Neural cell (in vitro differentiated cells): ENCODE data around the gene TFB1M. TPM values are rescaled to one million over a fixed set of nuclear protein-coding genes. Genes with fewer than 3 reads are reported as not detected.

ENCODE experiments used
- H2AFZ ChIP-seq: fragments of 200-600, 300-800 bp; sonication (generic), shearing (Covaris generic); 2 replicates; pipeline ENCODE4 v1.6.0; 2014; ENCODE audit warnings: low read depth, mild to moderate bottlenecking, antibody characterized with exemption, low read length, moderate library complexity
- H3F3A ChIP-seq: fragments of 200-600 bp; shearing (Covaris generic); 2 replicates; pipeline ENCODE4 v1.6.1; 2016; ENCODE audit warnings: mild to moderate bottlenecking, moderate library complexity, mixed read lengths, antibody characterized with exemption, low read length; ENCODE audit not compliant: insufficient read depth, poor library complexity, severe bottlenecking
- H3K27ac ChIP-seq: fragments of 200-600, 300-800 bp; sonication (generic), shearing (Covaris generic); 2 replicates; pipeline ENCODE4 v1.5.1; 2014; ENCODE audit warnings: mild to moderate bottlenecking, low read length, moderate library complexity
- H3K27me3 ChIP-seq: fragments of 300-800, 200-600 bp; sonication (generic), shearing (Covaris generic); 2 replicates; pipeline ENCODE4 v1.6.0; 2014; ENCODE audit warnings: mild to moderate bottlenecking, low read depth, low read length, moderate library complexity; ENCODE audit not compliant: insufficient read depth
- H3K36me3 ChIP-seq: fragments of 300-800, 200-600 bp; sonication (generic), shearing (Covaris generic); 2 replicates; pipeline ENCODE4 v1.5.1; 2014; ENCODE audit warnings: mild to moderate bottlenecking, antibody characterized with exemption, low read length, moderate library complexity; ENCODE audit not compliant: insufficient read depth
- H3K4me2 ChIP-seq: fragments of 300-800, 200-600 bp; sonication (generic), shearing (Covaris generic); 2 replicates; pipeline ENCODE4 v1.6.0; 2014; ENCODE audit warnings: mild to moderate bottlenecking, low read length
- H3K4me3 ChIP-seq: fragments of 300-800, 200-600 bp; sonication (generic), shearing (Covaris generic); 2 replicates; pipeline ENCODE4 v1.5.1; 2014; ENCODE audit warnings: mild to moderate bottlenecking, low read length, moderate library complexity
- H3K79me2 ChIP-seq: fragments of 200-600 bp; shearing (Covaris generic); replicated peaks from 2 replicates; pipeline ENCODE4 v1.6.0; 2014; ENCODE audit warnings: mild to moderate bottlenecking, low read length, moderate library complexity; ENCODE audit not compliant: insufficient read depth
- H3K9ac ChIP-seq: fragments of 300-800, 200-600 bp; sonication (generic), shearing (Covaris generic); 2 replicates; pipeline ENCODE4 v1.6.1; 2016; ENCODE audit warnings: mild to moderate bottlenecking, low read length, mixed read lengths
- H3K9me2 ChIP-seq: fragments of 200-600 bp; shearing (Covaris generic); 2 replicates; pipeline ENCODE4 v1.6.1; 2016; ENCODE audit warnings: mild to moderate bottlenecking, low read length, mixed read lengths; ENCODE audit not compliant: insufficient read depth
- H3K9me3 ChIP-seq: fragments of 200-600, 300-800 bp; sonication (generic), shearing (Covaris generic); 2 replicates; pipeline ENCODE4 v1.6.1; 2016; ENCODE audit warnings: mild to moderate bottlenecking, mixed run types, low read length, moderate library complexity, mixed read lengths
- H4K20me1 ChIP-seq: fragments of 200-600 bp; shearing (Covaris generic); 2 replicates; pipeline ENCODE4 v1.6.1; 2016; ENCODE audit warnings: mild to moderate bottlenecking, mixed run types; ENCODE audit not compliant: insufficient read depth
- EP300 ChIP-seq: fragments of 450-650 bp; conservative IDR thresholded peaks from 2 replicates; pipeline ENCODE4 v1.6.1; 2014; ENCODE audit warnings: antibody characterized with exemption, mild to moderate bottlenecking, moderate library complexity; ENCODE audit not compliant: poor library complexity, severe bottlenecking
- EZH2 ChIP-seq: fragments of 200-600, 300-800 bp; shearing (Covaris generic), sonication (generic); IDR thresholded peaks from 2 replicates; pipeline ENCODE4 v1.6.1; 2014; ENCODE audit warnings: antibody characterized with exemption, low read length, borderline replicate concordance, mild to moderate bottlenecking; ENCODE audit not compliant: insufficient read depth, poor library complexity, severe bottlenecking
- MXI1 ChIP-seq: fragments of 450-650 bp; conservative IDR thresholded peaks from 2 replicates; pipeline ENCODE4 v1.6.1; 2014; ENCODE audit warnings: antibody characterized with exemption, mild to moderate bottlenecking; ENCODE audit not compliant: poor library complexity, severe bottlenecking
- POLR2AphosphoS5 ChIP-seq: IDR thresholded peaks from 2 replicates; pipeline ENCODE4 v1.6.1; 2012
- RAD21 ChIP-seq: fragments of 450-650 bp; conservative IDR thresholded peaks from 2 replicates; pipeline ENCODE4 v1.6.1; 2014; ENCODE audit warnings: antibody characterized with exemption, mild to moderate bottlenecking, moderate library complexity
- SMC3 ChIP-seq: fragments of 450-650 bp; conservative IDR thresholded peaks from 2 replicates; pipeline ENCODE4 v1.6.1; 2014; ENCODE audit warnings: antibody characterized with exemption, mild to moderate bottlenecking, moderate library complexity; ENCODE audit not compliant: poor library complexity
- TAF1 ChIP-seq: IDR thresholded peaks from 2 replicates; pipeline ENCODE4 v1.6.1; 2012; ENCODE audit warnings: low read depth
- polyA plus RNA-seq: library from polyadenylated mRNA; depleted of rRNA; stranded (reverse); fragments of >200 nt; gene quantifications from 2 replicates; pipeline ENCODE4 v1.2.3, GENCODE V29; 2014
- TF ChIP-seq, protein P1 (sequence below): IDR thresholded peaks from 2 replicates; pipeline ENCODE4 v1.6.1; 2012; ENCODE audit warnings: borderline replicate concordance
- TF ChIP-seq, protein P2 (sequence below): fragments of 450-650 bp; IDR thresholded peaks from 2 replicates; pipeline ENCODE4 v1.5.1; 2014; ENCODE audit warnings: antibody characterized with exemption, mild to moderate bottlenecking, moderate library complexity; ENCODE audit not compliant: poor library complexity, severe bottlenecking

TFB1M gene
- polyA plus RNA-seq, 1 donor from 2014 or later, result 15.5 TPM

DNA sequence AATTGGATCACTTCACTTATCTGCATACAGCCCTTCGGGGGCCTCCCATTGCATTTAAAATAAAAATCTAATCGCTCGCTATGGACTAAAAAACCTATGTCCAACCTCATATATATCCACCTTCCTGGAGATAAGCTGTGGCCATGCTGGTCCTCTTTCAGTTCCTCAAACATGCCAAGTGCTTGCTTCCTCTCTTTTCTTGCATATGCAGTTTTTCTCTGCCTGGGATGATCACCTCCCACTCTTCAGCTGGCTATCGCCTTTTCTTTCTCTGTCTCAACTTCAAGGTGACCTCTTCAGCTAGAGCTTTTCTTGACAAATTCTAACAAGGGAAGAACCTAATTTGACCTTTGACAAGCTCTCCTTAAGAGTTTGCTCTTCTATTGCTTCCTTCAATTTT lies 5.6 kb upstream of the TFB1M start:
- Histone ChIP-seq H3K79me2 (no peaks in the 10 kb centered on the region), H3K27ac (no peak overlapping the region)

DNA sequence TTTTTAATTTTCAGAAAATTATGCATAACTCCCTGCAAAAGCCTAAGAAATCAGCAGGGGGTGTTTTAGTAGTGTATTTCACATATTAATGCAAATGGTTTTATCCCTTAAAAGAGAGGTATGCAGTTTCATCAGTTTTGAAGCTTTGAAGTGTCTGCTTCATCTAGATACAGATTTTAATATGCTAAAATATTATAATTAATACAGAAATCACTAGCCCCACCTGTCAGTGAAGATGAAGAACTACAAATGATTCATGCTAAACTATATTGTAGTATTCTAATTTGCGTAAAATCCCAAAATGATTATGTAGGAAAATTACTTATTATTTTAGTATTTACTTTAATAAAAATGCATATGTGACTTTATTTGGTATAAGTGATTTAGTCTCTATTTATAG lies 2.9 kb upstream of the TFB1M start:
- H3F3A ChIP-seq, result no peaks in the 10 kb centered on the region

More for the DNA sequence above, 5.6 kb upstream of the TFB1M start:
- Histone ChIP-seq H3K4me2 (no peak overlapping the region), H3K27me3 (no peaks in the 10 kb centered on the region), H3K9me2 (no peaks in the 10 kb centered on the region), H3K9ac (no peak overlapping the region), H3K4me3 (no peak overlapping the region), H4K20me1 (no peaks in the 10 kb centered on the region), H2AFZ (no peak overlapping the region), H3F3A (no peaks in the 10 kb centered on the region), H3K9me3 (no peaks in the 10 kb centered on the region), H3K36me3 (no peaks in the 10 kb centered on the region)
- TF ChIP-seq POLR2AphosphoS5 (no peak), EP300 (no peak), MXI1 (no peak), TAF1 (no peak), SMC3 (no peak), RAD21 (no peak), EZH2 (no peak)
- TF ChIP-seq, protein P1, sequence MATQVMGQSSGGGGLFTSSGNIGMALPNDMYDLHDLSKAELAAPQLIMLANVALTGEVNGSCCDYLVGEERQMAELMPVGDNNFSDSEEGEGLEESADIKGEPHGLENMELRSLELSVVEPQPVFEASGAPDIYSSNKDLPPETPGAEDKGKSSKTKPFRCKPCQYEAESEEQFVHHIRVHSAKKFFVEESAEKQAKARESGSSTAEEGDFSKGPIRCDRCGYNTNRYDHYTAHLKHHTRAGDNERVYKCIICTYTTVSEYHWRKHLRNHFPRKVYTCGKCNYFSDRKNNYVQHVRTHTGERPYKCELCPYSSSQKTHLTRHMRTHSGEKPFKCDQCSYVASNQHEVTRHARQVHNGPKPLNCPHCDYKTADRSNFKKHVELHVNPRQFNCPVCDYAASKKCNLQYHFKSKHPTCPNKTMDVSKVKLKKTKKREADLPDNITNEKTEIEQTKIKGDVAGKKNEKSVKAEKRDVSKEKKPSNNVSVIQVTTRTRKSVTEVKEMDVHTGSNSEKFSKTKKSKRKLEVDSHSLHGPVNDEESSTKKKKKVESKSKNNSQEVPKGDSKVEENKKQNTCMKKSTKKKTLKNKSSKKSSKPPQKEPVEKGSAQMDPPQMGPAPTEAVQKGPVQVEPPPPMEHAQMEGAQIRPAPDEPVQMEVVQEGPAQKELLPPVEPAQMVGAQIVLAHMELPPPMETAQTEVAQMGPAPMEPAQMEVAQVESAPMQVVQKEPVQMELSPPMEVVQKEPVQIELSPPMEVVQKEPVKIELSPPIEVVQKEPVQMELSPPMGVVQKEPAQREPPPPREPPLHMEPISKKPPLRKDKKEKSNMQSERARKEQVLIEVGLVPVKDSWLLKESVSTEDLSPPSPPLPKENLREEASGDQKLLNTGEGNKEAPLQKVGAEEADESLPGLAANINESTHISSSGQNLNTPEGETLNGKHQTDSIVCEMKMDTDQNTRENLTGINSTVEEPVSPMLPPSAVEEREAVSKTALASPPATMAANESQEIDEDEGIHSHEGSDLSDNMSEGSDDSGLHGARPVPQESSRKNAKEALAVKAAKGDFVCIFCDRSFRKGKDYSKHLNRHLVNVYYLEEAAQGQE, result no peak
- TF ChIP-seq, protein P2, sequence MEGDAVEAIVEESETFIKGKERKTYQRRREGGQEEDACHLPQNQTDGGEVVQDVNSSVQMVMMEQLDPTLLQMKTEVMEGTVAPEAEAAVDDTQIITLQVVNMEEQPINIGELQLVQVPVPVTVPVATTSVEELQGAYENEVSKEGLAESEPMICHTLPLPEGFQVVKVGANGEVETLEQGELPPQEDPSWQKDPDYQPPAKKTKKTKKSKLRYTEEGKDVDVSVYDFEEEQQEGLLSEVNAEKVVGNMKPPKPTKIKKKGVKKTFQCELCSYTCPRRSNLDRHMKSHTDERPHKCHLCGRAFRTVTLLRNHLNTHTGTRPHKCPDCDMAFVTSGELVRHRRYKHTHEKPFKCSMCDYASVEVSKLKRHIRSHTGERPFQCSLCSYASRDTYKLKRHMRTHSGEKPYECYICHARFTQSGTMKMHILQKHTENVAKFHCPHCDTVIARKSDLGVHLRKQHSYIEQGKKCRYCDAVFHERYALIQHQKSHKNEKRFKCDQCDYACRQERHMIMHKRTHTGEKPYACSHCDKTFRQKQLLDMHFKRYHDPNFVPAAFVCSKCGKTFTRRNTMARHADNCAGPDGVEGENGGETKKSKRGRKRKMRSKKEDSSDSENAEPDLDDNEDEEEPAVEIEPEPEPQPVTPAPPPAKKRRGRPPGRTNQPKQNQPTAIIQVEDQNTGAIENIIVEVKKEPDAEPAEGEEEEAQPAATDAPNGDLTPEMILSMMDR, result no peak

More for the DNA sequence above, 2.9 kb upstream of the TFB1M start:
- Histone ChIP-seq H3K27ac (no peak overlapping the region), H2AFZ (no peak overlapping the region), H3K4me3 (no peak overlapping the region), H4K20me1 (no peaks in the 10 kb centered on the region), H3K9ac (no peak overlapping the region), H3K9me2 (no peaks in the 10 kb centered on the region), H3K4me2 (no peak overlapping the region), H3K9me3 (no peaks in the 10 kb centered on the region), H3K79me2 (peaks cover 7% of the 10 kb centered on the region), H3K36me3 (no peaks in the 10 kb centered on the region), H3K27me3 (no peaks in the 10 kb centered on the region)
- TF ChIP-seq TAF1, result no peak
- TF ChIP-seq, protein P2, result peak; percentile 45
- TF ChIP-seq, protein P1, result no peak
